Omental fat pad (tissue), 4 donors: ENCODE results near the gene MIDN. TPM values are rescaled to one million over a fixed set of nuclear protein-coding genes. Genes with fewer than 3 reads are reported as not detected.

Source experiments
- ATAC-seq: fragments of 150-250 bp; one replicate; pipeline ENCODE4 v1.9.1; 2016; ENCODE audit warnings: mild to moderate bottlenecking, moderate library complexity; ENCODE audit not compliant: low FRiP score
- DNase-seq: peaks from one replicate; pipeline ENCODE4 v3.0.0-alpha.2; 2019; ENCODE audit warnings: low spot score
- CTCF ChIP-seq, 3 donors: fragments of 450-650 bp; IDR thresholded peaks; one replicate each; pipeline ENCODE4 v1.5.1; 2016 to 2017; ENCODE audit warnings: antibody characterized with exemption in 3 of 3, mild to moderate bottlenecking in 3 of 3, moderate library complexity in 2 of 3
- total RNA-seq, 4 donors: library from RNA; depleted of rRNA; stranded (reverse); fragments of >200 nt; gene quantifications; one replicate each; pipeline ENCODE4 v1.1.0, GENCODE V29; 2016

Gene MIDN
- total RNA-seq, 4 donors from 2014 or later: 24.5 to 68.6 (median 44.1) TPM

- TF ChIP-seq CTCF (IDR thresholded peaks at IDR 0.05): no peak
- ATAC-seq: peak; percentile 2
- DNase-seq: no peak
Measured at GRCh38 chr19:1259206-1259875, 11.0 kb downstream of the MIDN start.

- DNase-seq (no peak), ATAC-seq (peak; percentile 1)
- no peak for TF ChIP-seq CTCF (IDR thresholded peaks at IDR 0.05)
Measured at GRCh38 chr19:1259876-1260748, 11.7 kb downstream of the MIDN start.

- no peak for TF ChIP-seq CTCF (IDR thresholded peaks at IDR 0.05)
- DNase-seq: peak; percentile 74
- ATAC-seq: peak; percentile 58
Measured at GRCh38 chr19:1260749-1261537, 12.6 kb downstream of the MIDN start.

GRCh38 chr19:1261538-1261797 lies 13.1 kb downstream of the MIDN start:
- DNase-seq (no peak), ATAC-seq (no peak)
- peak in 1 of 3 donors; percentile 20 for TF ChIP-seq CTCF (IDR thresholded peaks at IDR 0.05)

GRCh38 chr19:1261798-1262622 lies 13.6 kb downstream of the MIDN start:
- ATAC-seq (peak; percentile 27), DNase-seq (no peak)
- TF ChIP-seq CTCF (IDR thresholded peaks at IDR 0.05): no peak

GRCh38 chr19:1262623-1263123 lies 14.3 kb downstream of the MIDN start:
- no peak for TF ChIP-seq CTCF (IDR thresholded peaks at IDR 0.05)
- DNase-seq (no peak), ATAC-seq (no peak)
